HG02884 (cell line): ENCODE results near the gene HES5.

Experiments used
- ATAC-seq: cut with Tn5 transposase; IDR thresholded peaks from one replicate; pipeline ENCODE4 v1.9.1; 2021; ENCODE audit warnings: mild to moderate bottlenecking, moderate library complexity; ENCODE audit not compliant: unreplicated experiment

HES5 gene

DNA sequence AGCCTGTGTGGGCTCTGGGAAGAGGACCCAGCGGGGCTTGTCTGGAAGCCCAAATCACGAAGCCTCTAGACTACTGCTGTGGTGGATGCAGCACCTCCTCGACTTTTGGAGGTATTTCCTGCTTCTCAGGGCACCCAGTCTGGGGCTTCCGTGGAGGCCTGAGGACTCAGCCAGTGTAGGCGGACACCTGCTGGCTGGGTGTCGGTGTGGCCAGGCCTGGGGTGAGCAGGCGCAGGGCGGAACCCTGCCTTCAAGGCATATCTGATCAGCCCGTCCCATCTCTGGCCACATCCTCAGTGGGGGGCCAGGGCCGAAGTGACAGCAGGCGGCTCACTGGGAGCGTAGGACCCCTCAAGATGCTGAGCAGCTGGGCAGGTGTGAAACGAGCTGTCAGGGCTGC is 47.0 kb downstream of the HES5 start:
- ATAC-seq: no peak

GRCh38 chr1:2482588-2482987 is 47.5 kb downstream of the HES5 start:
- no peak for ATAC-seq

- no peak for ATAC-seq
Measured at GRCh38 chr1:2481885-2482284, 48.2 kb downstream of the HES5 start.

DNA sequence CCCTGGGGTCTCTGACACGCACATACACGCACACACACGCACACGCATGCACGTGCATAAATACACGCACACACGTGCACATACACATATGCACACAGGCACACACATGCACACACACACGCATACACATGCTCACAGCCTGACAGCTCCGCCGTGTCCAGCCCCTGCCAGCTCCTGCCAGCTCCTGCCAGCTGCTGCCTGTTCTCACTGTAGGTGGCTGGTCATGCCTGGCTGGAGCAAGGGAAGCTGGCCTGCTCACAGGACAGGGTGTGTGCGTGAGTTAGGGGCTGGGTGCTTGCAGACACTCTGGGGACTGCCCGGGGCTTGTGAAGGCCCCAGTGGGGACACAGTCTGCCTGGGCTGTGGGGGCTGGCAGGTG is 49.1 kb downstream of the HES5 start:
- no peak for ATAC-seq

DNA sequence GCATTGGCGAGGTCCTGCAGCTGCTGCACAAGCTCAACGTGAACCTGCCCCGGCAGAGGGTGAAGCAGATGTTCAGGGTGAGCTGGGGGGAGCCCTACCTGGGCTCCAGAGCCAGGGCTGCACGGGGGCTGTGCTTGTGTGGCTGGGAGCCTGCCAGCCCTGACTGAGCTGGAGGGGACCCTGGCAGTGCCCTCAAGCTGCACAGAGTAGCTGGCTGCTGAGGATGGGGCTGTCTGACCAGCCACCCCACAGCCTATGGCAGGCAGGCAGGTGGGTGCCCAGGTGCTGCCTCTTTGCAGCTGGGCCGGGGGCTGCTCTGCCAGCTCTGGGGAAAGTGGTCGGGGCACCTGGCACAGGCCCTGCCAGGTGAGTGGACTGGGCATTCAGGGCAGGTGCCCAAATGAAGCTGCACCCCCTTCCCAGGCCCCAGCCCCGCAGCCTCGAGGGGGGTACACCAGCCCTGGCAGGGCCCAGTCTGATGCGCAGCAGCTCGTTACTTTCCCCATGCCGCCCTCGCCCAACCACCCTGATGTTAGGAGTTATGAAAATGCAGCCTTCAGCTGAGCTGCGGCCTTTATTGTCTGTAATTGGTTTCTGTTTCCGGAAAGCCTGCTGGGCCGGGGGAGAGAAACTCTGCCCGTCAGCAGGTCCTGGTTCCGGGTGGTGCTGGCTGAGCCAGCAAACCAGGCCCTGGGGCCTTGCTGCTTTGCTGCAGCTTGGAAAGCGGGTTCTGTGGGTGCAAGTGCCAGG is 49.7 kb downstream of the HES5 start:
- no peak for ATAC-seq

DNA sequence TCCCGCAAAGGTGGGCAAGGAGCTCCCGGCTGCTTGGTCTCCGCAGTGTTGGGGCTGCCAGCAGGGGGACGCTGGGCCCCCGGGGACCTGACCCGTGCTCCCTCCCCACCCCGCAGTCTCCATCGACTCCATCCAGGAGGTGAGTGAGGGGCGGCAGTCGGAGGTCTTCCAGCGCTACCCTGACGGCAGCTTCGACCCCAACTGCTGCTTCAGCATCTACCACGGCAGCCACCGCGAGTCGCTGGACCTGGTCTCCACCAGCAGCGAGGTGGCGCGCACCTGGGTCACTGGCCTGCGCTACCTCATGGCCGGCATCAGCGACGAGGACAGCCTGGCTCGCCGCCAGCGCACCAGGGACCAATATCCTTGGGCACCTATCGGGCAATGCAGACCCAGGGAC is 50.4 kb downstream of the HES5 start:
- no peak for ATAC-seq

DNA sequence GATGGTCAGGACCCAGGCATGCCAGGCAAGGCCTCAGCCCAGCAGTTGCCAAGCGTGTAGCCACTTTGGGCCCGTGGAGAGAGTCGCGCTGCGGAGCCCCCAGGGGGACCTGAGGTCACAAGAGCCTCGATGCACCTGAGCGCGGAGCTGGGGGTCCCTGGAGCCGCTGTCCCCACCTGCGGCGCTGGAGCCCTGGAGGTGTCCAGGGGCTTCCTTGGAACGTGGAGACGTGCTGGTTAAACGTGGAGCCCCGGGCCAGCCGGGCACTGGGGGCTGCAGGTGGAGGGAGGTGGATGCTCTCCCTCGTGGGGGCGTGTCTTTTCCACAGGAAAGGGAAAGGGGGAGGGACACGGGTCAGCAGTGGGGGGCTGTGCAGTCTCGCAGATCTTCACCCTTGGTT is 50.9 kb downstream of the HES5 start:
- no peak for ATAC-seq
